DOHH2 (cell line): ENCODE results near the gene KIAA1614.

Source experiments
- EZH2phosphoT487 ChIP-seq: fragments of 200-600 bp; sonication (generic); IDR thresholded peaks from 2 replicates; pipeline ENCODE4 v1.6.1; 2017; ENCODE audit warnings: borderline replicate concordance, mild to moderate bottlenecking, antibody characterized with exemption, low read length, moderate library complexity, mixed read lengths
- TF ChIP-seq, protein P1 (sequence below): fragments of 200-600 bp; sonication (generic); IDR thresholded peaks from one replicate; pipeline ENCODE4 v1.5.1; 2014; ENCODE audit warnings: antibody characterized with exemption, mild to moderate bottlenecking, low read depth, low read length; ENCODE audit not compliant: poor library complexity, severe bottlenecking

DNA sequence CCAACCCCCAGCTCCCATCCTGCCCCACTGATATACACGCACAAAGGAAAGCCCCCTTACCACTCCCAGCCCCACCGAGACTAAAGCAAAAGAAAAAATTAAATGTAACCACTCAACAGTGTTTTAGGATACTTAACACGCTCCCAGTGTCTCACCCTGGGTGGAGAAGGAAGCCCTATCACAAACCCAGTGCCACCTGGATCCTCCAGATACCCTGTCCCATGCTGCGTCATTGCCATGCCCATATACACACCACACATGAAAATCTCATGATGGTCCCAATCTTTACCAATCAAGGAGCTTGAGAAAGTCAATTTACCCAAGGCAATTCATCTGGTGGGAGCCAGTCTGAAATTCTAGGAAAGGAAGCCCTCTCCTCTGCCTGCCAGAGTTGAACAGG is 11.2 kb downstream of the KIAA1614 start:
- no peak for TF ChIP-seq EZH2phosphoT487
- TF ChIP-seq, protein P1, sequence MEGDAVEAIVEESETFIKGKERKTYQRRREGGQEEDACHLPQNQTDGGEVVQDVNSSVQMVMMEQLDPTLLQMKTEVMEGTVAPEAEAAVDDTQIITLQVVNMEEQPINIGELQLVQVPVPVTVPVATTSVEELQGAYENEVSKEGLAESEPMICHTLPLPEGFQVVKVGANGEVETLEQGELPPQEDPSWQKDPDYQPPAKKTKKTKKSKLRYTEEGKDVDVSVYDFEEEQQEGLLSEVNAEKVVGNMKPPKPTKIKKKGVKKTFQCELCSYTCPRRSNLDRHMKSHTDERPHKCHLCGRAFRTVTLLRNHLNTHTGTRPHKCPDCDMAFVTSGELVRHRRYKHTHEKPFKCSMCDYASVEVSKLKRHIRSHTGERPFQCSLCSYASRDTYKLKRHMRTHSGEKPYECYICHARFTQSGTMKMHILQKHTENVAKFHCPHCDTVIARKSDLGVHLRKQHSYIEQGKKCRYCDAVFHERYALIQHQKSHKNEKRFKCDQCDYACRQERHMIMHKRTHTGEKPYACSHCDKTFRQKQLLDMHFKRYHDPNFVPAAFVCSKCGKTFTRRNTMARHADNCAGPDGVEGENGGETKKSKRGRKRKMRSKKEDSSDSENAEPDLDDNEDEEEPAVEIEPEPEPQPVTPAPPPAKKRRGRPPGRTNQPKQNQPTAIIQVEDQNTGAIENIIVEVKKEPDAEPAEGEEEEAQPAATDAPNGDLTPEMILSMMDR = no peak
